ENCODE results near the gene PSMG3. TPM values are rescaled to one million over a fixed set of nuclear protein-coding genes. Genes with fewer than 3 reads are reported as not detected.
A peak's percentile ranks its signal among the peaks of the same experiment; 100 is the strongest.

Gene PSMG3
- polyA plus RNA-seq, 2 donors, result 66.9 to 72.3 TPM

DNA sequence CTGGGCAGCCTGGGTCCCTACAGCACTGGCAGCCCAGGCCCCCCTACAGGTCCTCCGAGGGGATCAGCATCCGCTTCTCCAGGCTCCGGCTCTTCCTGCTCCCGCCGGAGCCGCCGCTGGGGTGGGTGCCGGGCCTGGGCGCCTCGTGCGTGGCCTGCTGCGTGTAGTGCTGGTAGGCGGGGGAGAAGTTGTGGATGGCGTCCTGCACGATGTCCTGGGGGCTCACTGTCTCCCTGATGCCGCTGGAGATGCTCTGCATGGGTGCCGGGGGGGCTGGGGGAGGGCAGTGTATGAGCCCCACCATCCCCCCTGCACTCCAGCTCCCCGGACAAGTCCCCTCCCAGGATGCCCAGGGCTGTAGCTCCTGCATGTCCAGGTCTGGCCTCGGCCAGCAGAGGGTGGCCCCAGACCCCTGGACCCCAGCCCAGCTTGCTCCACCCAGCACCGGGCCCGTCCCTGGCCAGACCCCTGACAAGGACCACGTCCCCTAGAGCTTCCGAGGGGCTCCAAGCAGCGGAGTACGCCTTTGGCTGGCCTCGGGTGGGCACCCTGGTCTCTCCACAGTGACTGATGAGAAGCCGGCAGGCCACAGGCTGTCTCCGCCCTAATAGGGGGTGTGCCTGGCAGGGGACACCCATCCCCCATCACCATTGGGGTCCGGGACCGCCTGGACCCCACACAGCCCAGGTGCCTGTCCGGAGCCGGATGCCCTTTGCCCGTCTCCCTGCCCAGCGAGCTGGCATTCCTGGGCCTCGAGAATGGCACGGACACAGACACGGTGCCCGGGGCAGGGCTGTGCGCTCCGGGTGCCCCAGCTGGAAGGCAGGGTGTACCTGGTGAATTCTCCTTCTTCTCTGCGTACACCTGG is 22.7 kb downstream of the PSMG3 start:
- Histone ChIP-seq H3K36me3 (ENCODE audit: control insufficient read depth in 2 of 2, insufficient read depth in 2 of 2, low read length in 1 of 2) (peaks cover 0 to 60% of the 10 kb centered on the region in 2 donors), H3K4me3 (ENCODE audit: low read depth in 1 of 2, low read length in 2 of 2) (no peak overlapping the region), H3K27ac (ENCODE audit: low read depth in 2 of 2, low read length in 1 of 2) (no peak overlapping the region), H3K27me3 (ENCODE audit: control insufficient read depth in 1 of 2, insufficient read depth in 2 of 2, low read length in 2 of 2) (no peaks in the 10 kb centered on the region), H3K4me1 (ENCODE audit: control insufficient read depth in 2 of 2, insufficient read depth in 2 of 2, low read length in 1 of 2) (peaks cover 0 to 20% of the 10 kb centered on the region in 2 donors), H3K9me3 (ENCODE audit: control insufficient read depth in 2 of 2, insufficient read depth in 1 of 2, low read depth in 1 of 2, low read length in 1 of 2) (no peaks in the 10 kb centered on the region)
- 88% methylated on average over 39 to 41 of the region's 41 CpGs for WGBS, 2 donors

DNA sequence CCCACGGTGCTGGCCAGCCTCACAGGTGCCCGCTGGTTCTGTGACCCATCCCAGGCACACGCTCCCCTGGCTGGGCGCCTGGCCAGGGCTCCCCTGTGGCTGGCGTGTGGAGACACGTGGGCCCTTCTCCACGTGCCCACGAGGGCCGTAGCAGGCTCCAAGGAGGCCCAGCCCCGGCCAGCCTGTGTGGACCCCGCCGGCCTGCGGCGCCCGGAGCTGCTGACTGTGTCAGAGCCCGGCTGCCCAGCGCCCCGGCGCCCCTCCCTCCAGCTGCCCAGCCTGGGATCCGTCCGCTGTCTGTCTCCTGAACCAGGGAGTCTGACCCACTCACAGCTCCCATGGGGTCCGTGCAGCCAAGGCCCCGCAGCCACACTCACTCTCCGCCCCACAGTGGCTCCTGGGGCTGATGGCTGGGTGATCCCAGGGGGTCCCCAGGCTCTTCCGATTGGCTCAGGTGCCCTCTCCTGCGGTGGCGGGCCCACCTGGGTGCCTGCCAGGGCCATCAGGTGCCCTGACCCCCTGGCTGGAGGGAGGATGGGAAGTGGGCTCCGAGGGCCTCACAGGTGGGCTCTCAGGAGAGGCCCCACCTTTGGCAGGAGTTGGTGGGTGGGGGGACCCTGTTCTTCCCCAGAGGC is 23.4 kb downstream of the PSMG3 start:
- WGBS, 2 donors, result 74 to 77% methylated on average over 27 to 28 of the region's 28 CpGs
- Histone ChIP-seq H3K27me3 (ENCODE audit: control insufficient read depth in 1 of 2, insufficient read depth in 2 of 2, low read length in 2 of 2) (no peaks in the 10 kb centered on the region), H3K9me3 (ENCODE audit: control insufficient read depth in 2 of 2, insufficient read depth in 1 of 2, low read depth in 1 of 2, low read length in 1 of 2) (no peaks in the 10 kb centered on the region), H3K4me3 (ENCODE audit: low read depth in 1 of 2, low read length in 2 of 2) (no peak overlapping the region), H3K4me1 (ENCODE audit: control insufficient read depth in 2 of 2, insufficient read depth in 2 of 2, low read length in 1 of 2) (peaks cover 0 to 20% of the 10 kb centered on the region in 2 donors), H3K36me3 (ENCODE audit: control insufficient read depth in 2 of 2, insufficient read depth in 2 of 2, low read length in 1 of 2) (peaks cover 0 to 63% of the 10 kb centered on the region in 2 donors), H3K27ac (ENCODE audit: low read depth in 2 of 2, low read length in 1 of 2) (peak overlapping the region in 1 of 2 donors; percentile 30)

DNA sequence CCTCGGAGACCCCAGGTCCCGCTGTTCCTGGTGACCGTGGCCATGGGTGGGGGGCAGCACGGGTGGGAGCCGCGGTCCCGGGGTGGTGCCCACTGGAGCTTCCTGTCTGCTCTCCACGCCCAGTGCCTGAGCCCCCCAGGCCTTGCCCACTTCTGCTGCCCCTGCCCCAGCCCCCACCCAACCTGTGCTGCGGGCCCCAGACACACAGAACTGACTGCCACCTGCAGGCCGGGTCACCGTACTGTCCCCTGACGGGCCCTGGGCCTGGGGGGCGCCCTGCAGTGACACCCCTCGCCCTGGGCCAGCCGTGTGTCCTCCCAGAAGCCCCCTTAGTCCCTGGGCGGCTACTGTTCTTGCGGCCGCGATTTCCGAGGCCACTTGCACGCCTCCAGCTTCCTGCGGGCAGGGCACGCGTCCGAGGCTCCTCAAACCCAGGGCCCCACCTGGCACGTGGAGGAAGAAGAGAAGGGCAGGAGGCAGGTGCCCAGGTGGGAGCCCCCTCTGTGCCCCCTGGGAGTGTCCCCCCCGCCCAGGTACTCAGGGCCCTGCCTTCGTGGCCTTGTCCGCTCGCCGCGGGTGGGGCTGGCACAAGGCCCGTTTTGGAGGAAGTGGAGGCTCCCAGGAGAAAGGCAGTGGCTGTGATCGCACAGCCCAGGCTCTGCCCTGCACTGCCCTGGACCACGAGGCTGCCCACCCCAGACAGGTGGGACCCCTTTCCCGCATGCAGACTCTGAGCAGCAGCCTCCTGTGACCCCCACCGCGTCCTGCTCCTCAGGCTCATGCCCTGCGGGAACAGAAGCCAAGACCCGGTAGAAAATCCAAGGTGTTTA is 24.2 kb downstream of the PSMG3 start:
- H3K4me3 ChIP-seq (ENCODE audit: low read depth in 1 of 2, low read length in 2 of 2), result no peak overlapping the region
- WGBS, 2 donors, result 67% methylated on average over 37 to 40 of the region's 40 CpGs
- no peaks in the 10 kb centered on the region for H3K9me3 ChIP-seq (ENCODE audit: control insufficient read depth in 2 of 2, insufficient read depth in 1 of 2, low read depth in 1 of 2, low read length in 1 of 2)
- H3K4me1 ChIP-seq (ENCODE audit: control insufficient read depth in 2 of 2, insufficient read depth in 2 of 2, low read length in 1 of 2), result peaks cover 0 to 20% of the 10 kb centered on the region in 2 donors
- H3K27me3 ChIP-seq (ENCODE audit: control insufficient read depth in 1 of 2, insufficient read depth in 2 of 2, low read length in 2 of 2), result no peaks in the 10 kb centered on the region
- H3K27ac ChIP-seq (ENCODE audit: low read depth in 2 of 2, low read length in 1 of 2), result peak overlapping the region in 1 of 2 donors; percentile 16
- peaks cover 0 to 68% of the 10 kb centered on the region in 2 donors for H3K36me3 ChIP-seq (ENCODE audit: control insufficient read depth in 2 of 2, insufficient read depth in 2 of 2, low read length in 1 of 2)

DNA sequence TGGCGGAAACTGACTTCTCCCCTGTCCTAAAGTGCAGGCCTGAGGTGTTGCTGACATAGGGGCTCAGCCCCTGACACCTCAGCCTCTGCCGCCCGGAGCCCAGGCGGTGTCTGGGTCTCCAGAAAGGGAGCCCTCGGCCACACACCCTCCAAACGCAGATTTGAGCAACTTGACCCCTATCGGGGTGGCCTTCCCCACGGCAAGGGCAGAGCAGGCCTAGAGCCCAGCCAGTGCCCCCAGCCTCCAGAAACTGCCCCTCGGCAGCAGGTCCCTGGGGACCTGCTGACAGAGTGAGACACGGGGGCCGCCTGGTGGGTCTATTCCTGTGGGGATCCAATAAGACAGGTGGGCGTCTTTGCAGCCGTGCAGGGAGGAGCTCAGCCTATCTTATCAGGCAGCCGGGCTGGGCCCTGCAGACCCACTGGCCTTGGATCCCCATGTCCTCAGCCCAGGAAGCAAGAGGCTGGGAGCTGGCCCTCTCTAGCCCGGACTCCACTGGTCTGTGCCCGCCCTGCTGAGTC is 24.9 kb downstream of the PSMG3 start:
- Histone ChIP-seq H3K36me3 (ENCODE audit: control insufficient read depth in 2 of 2, insufficient read depth in 2 of 2, low read length in 1 of 2) (peaks cover 0 to 67% of the 10 kb centered on the region in 2 donors), H3K27ac (ENCODE audit: low read depth in 2 of 2, low read length in 1 of 2) (peak overlapping the region in 1 of 2 donors; percentile 81), H3K4me1 (ENCODE audit: control insufficient read depth in 2 of 2, insufficient read depth in 2 of 2, low read length in 1 of 2) (peaks cover 0 to 20% of the 10 kb centered on the region in 2 donors), H3K9me3 (ENCODE audit: control insufficient read depth in 2 of 2, insufficient read depth in 1 of 2, low read depth in 1 of 2, low read length in 1 of 2) (no peaks in the 10 kb centered on the region), H3K27me3 (ENCODE audit: control insufficient read depth in 1 of 2, insufficient read depth in 2 of 2, low read length in 2 of 2) (no peaks in the 10 kb centered on the region), H3K4me3 (ENCODE audit: low read depth in 1 of 2, low read length in 2 of 2) (no peak overlapping the region)
- WGBS, 2 donors, result 81 to 87% methylated on average over 15 to 16 of the region's 16 CpGs

DNA sequence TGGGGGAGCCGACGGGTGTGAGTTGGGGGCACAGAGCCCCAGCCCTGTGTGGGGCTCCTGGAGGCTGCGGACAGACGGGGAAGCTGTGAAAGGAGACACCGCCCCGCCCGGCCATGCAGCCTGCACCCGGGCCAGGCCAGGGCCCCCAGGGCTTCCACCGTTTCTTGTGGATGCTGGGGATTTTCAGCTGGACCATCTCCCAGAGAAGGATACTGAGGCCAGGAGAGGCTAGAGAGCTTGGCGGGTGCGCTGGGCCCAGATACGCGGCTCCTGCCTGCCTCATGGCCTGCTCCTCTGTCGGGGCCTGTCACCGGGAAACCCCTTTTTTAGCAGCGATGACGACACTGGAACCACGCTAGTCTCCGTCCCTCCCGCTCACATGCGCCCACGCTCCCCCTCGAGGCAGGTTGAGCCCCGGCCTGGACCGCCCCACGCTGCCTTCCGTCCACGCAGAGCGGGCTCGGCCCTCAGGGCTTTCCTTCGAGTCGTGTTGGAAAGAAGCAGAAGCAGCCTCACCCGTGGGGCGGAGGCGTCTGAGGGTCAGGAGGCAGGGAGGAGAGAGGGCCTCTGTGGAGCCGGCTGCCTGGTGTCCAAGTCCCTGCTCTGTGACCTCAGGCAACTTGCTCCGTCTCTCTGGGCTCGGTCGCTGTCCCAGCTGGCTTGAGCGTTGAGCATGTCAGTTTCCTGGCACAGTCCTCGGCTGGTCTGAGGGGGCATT is 25.5 kb downstream of the PSMG3 start:
- Histone ChIP-seq H3K27ac (ENCODE audit: low read depth in 2 of 2, low read length in 1 of 2) (peak overlapping the region; percentile 76 to 81), H3K36me3 (ENCODE audit: control insufficient read depth in 2 of 2, insufficient read depth in 2 of 2, low read length in 1 of 2) (peaks cover 0 to 67% of the 10 kb centered on the region in 2 donors), H3K4me1 (ENCODE audit: control insufficient read depth in 2 of 2, insufficient read depth in 2 of 2, low read length in 1 of 2) (peaks cover 0 to 20% of the 10 kb centered on the region in 2 donors), H3K27me3 (ENCODE audit: control insufficient read depth in 1 of 2, insufficient read depth in 2 of 2, low read length in 2 of 2) (no peaks in the 10 kb centered on the region), H3K9me3 (ENCODE audit: control insufficient read depth in 2 of 2, insufficient read depth in 1 of 2, low read depth in 1 of 2, low read length in 1 of 2) (no peaks in the 10 kb centered on the region), H3K4me3 (ENCODE audit: low read depth in 1 of 2, low read length in 2 of 2) (no peak overlapping the region)
- WGBS, 2 donors, result 45 to 64% methylated on average over 39 to 41 of the region's 41 CpGs

DNA sequence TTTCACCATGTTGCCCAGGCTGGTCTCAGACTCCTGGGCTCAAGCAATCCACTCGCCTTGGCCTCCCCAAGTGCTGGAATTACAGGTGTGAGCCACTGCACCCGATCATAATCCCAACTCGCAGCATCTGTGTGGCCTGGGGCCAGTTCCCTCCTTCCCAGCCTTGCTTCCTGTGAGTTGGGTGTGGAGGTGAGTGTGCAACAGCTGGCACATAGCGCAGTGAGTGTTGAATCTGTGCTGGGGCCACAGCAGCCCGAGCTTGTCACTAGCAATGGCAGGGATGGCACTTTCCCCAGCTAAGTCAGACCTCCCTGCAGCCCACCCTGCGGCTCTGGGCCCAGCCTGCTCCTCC is 26.0 kb downstream of the PSMG3 start:
- Histone ChIP-seq H3K36me3 (ENCODE audit: control insufficient read depth in 2 of 2, insufficient read depth in 2 of 2, low read length in 1 of 2) (peaks cover 0 to 66% of the 10 kb centered on the region in 2 donors), H3K9me3 (ENCODE audit: control insufficient read depth in 2 of 2, insufficient read depth in 1 of 2, low read depth in 1 of 2, low read length in 1 of 2) (no peaks in the 10 kb centered on the region), H3K27me3 (ENCODE audit: control insufficient read depth in 1 of 2, insufficient read depth in 2 of 2, low read length in 2 of 2) (no peaks in the 10 kb centered on the region), H3K27ac (ENCODE audit: low read depth in 2 of 2, low read length in 1 of 2) (peak overlapping the region; percentile 76 to 81), H3K4me1 (ENCODE audit: control insufficient read depth in 2 of 2, insufficient read depth in 2 of 2, low read length in 1 of 2) (peaks cover 0 to 25% of the 10 kb centered on the region in 2 donors), H3K4me3 (ENCODE audit: low read depth in 1 of 2, low read length in 2 of 2) (no peak overlapping the region)
- 52% methylated on average over 6 of the region's 6 CpGs for WGBS, 2 donors

DNA sequence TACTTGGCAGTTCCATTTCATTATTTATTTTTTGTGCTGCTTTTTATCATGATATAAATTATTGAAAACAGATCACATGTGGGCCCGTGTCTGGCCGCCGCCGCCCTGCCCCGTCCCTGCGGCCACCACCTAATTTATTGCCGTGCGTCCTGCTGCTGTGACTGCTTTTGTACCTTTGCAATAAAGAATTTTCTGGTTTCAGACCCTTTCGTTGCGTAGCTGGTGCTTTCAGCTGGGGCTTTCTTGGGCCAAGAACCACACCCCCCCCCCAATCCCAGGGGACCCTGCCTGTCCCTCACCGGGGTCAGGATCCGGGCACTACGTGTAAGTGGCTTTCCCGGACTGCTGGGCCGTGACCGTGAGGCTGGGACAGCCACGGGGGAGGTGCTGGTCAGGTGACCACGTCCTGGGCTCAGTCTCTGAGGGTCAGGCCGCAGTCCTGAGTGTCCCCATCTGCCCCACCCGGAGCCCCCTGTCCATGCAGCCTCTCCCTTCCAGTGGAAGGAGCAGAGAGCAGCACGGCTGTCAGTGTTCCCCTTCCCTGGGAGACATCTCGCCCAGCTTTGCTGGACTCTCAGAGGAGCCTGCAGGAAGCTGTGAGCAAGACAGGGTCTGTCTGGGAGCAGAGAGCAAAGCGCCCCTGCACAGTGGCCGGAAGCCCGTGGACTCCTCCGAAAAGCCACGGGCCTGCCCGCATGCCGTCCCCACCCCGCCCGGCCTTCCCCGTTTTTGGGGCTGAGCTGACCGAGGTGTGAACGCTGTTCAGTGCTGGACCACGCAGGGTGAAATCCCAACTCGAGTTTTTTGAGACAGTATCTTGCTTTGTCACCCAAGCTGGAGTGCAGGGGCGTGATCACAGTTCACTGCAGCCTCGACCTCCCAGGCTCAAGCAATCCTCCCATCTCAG is 26.7 kb downstream of the PSMG3 start:
- H3K36me3 ChIP-seq (ENCODE audit: control insufficient read depth in 2 of 2, insufficient read depth in 2 of 2, low read length in 1 of 2), result peaks cover 0 to 61% of the 10 kb centered on the region in 2 donors

DNA sequence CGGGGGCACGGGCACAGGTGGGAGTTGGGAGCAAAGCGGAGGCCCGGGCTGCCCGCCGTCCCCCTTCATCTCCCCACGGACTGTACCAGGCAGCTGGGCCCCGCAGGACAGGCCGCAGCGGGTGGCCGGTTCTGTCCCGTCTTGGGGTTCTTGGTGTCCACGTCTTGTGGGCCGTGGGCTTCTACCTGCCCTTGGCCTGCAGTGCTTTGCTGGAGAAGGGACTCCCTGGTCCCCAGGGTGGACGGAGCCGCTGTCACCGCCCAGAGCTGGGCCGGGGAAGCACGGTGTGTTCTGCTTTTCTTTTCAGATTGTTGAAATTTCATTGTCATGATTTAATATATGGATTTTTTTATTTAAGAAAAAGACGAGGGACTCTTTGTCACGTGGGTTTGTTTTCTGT is 27.5 kb downstream of the PSMG3 start:
- H3K9me3 ChIP-seq (ENCODE audit: control insufficient read depth in 2 of 2, insufficient read depth in 1 of 2, low read depth in 1 of 2, low read length in 1 of 2), result no peaks in the 10 kb centered on the region
- no peak overlapping the region for H3K4me3 ChIP-seq (ENCODE audit: low read depth in 1 of 2, low read length in 2 of 2)
- H3K36me3 ChIP-seq (ENCODE audit: control insufficient read depth in 2 of 2, insufficient read depth in 2 of 2, low read length in 1 of 2), result peaks cover 0 to 53% of the 10 kb centered on the region in 2 donors
- 87 to 89% methylated on average over 21 of the region's 21 CpGs for WGBS, 2 donors
- no peaks in the 10 kb centered on the region for H3K27me3 ChIP-seq (ENCODE audit: control insufficient read depth in 1 of 2, insufficient read depth in 2 of 2, low read length in 2 of 2)
- H3K27ac ChIP-seq (ENCODE audit: low read depth in 2 of 2, low read length in 1 of 2), result no peak overlapping the region
- peaks cover 0 to 33% of the 10 kb centered on the region in 2 donors for H3K4me1 ChIP-seq (ENCODE audit: control insufficient read depth in 2 of 2, insufficient read depth in 2 of 2, low read length in 1 of 2)

More for the DNA sequence above, 26.7 kb downstream of the PSMG3 start:
- Histone ChIP-seq H3K9me3 (ENCODE audit: control insufficient read depth in 2 of 2, insufficient read depth in 1 of 2, low read depth in 1 of 2, low read length in 1 of 2) (no peaks in the 10 kb centered on the region), H3K4me3 (ENCODE audit: low read depth in 1 of 2, low read length in 2 of 2) (no peak overlapping the region), H3K27me3 (ENCODE audit: control insufficient read depth in 1 of 2, insufficient read depth in 2 of 2, low read length in 2 of 2) (no peaks in the 10 kb centered on the region), H3K4me1 (ENCODE audit: control insufficient read depth in 2 of 2, insufficient read depth in 2 of 2, low read length in 1 of 2) (peaks cover 0 to 26% of the 10 kb centered on the region in 2 donors), H3K27ac (ENCODE audit: low read depth in 2 of 2, low read length in 1 of 2) (peak overlapping the region in 1 of 2 donors; percentile 24)
- WGBS, 2 donors, result 84 to 89% methylated on average over 38 of the region's 38 CpGs

Data from esophagus (tissue), 2 donors.